Upper lobe of left lung (tissue), 6 donors: ENCODE results near the gene CFAP73. TPM values are rescaled to one million over a fixed set of nuclear protein-coding genes. Genes with fewer than 3 reads are reported as not detected.

Source experiments
- ATAC-seq, 2 donors: fragments of 200-7000 bp; cut with Tn5 transposase; one replicate each; pipeline ENCODE4 v1.9.1; 2022; ENCODE audit warnings: mild to moderate bottlenecking in 2 of 2, moderate library complexity in 2 of 2; ENCODE audit not compliant: low FRiP score in 2 of 2
- DNase-seq, 2 donors: peaks; one replicate each; pipeline ENCODE4 v3.0.0-alpha.2; 2019 to 2020
- H3K27ac ChIP-seq, 4 donors: fragments of 200-600 bp; sonication (generic); one replicate each; pipeline ENCODE4 v1.5.1; 2016 to 2019
- H3K27me3 ChIP-seq, 4 donors: fragments of 200-600 bp; sonication (generic); one replicate each; pipeline ENCODE4 v1.5.1; 2017 to 2019
- H3K36me3 ChIP-seq, 4 donors: fragments of 200-600 bp; sonication (generic); one replicate each; pipeline ENCODE4 v1.5.1; 2016 to 2019
- H3K4me1 ChIP-seq, 4 donors: fragments of 200-600 bp; sonication (generic); one replicate each; pipeline ENCODE4 v1.5.1; 2018 to 2019
- H3K4me3 ChIP-seq, 4 donors: fragments of 200-600 bp; sonication (generic); one replicate each; pipeline ENCODE4 v1.5.1; 2017 to 2019; ENCODE audit warnings: mild to moderate bottlenecking in 2 of 4, moderate library complexity in 1 of 4
- H3K9me3 ChIP-seq, 4 donors: fragments of 200-600 bp; sonication (generic); one replicate each; pipeline ENCODE4 v1.5.1; 2018 to 2019
- CTCF ChIP-seq, 6 experiments: fragments of 450-650 bp in 4 of 6; fragments of 200-600 bp in 2 of 6; sonication (generic) in 2 of 6; IDR thresholded peaks; one replicate each; pipeline ENCODE4 v1.5.1; 2016 to 2019; ENCODE audit warnings: antibody characterized with exemption in 6 of 6
- EP300 ChIP-seq, 4 donors: sonication (generic); formaldehyde crosslinking; IDR thresholded peaks; one replicate each; pipeline ENCODE4 v1.5.1; 2017; ENCODE audit warnings: antibody characterized with exemption in 4 of 4, control low read depth in 2 of 4
- POLR2A ChIP-seq, 4 donors: fragments of 450-650 bp; IDR thresholded peaks; one replicate each; pipeline ENCODE4 v1.5.1; 2016 to 2017; ENCODE audit warnings: antibody characterized with exemption in 4 of 4, mild to moderate bottlenecking in 2 of 4
- POLR2AphosphoS5 ChIP-seq, 2 donors: sonication (generic); formaldehyde crosslinking; IDR thresholded peaks; one replicate each; pipeline ENCODE4 v1.5.1; 2017; ENCODE audit warnings: antibody characterized with exemption in 2 of 2
- WGBS, 2 donors: methylation state at CpG; one replicate each; pipeline ENCODE4 v1.1.5; 2017 to 2018; 5-methylcytosine and 5-hydroxymethylcytosine counted together
- total RNA-seq, 6 donors: library from RNA; depleted of rRNA in 4 of 6; stranded (reverse); fragments of >200 nt in 4 of 6; gene quantifications; one replicate each; pipeline versions ENCODE4 v1.1.0 to v1.2.1, GENCODE V29; 2016 to 2021
- donor health status: DM: no; HTN: no; CAD: no; lungs with moderate emphysema.
- donor health status: DM: no; HTN: yes; CAD: no; lungs with severe emphysema.

CFAP73 gene
- total RNA-seq, 6 donors from 2014 or later, result 0.97 to 34.1 (median 15.4) TPM

DNA sequence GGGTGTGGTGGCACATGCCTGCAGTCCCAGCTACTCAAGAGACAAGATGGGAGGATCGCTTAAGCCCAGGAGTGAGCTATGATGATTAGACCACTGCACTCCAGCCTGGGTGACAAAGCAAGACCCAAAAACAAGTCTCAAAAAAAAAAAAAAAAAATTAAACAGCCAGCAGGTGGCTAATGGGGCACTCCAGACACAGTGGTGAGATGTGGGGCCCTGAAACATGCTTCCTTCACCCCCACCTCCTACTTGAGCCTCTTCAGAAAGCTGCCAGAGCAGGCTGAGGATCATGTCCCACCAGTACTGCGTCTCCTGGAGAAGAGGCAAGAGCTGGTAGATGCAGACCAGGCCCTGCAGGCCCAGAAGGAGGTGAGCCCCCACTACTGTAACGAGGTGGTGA lies 2.1 kb downstream of the CFAP73 start:
- H3K36me3 ChIP-seq, result no peaks in the 10 kb centered on the region
- peaks cover 12 to 34% (median 18%) of the 10 kb centered on the region in 4 donors for H3K4me1 ChIP-seq
- WGBS, 2 donors, result 74 to 86% methylated on average over 3 of the region's 3 CpGs
- H3K27ac ChIP-seq, result no peak overlapping the region
- DNase-seq (no peak), ATAC-seq (no peak)
- TF ChIP-seq POLR2A (IDR thresholded peaks at IDR 0.05), result no peak
- TF ChIP-seq EP300 (IDR thresholded peaks at IDR 0.05), result no peak
- TF ChIP-seq CTCF (IDR thresholded peaks at IDR 0.05), result no peak
- TF ChIP-seq POLR2AphosphoS5 (IDR thresholded peaks at IDR 0.05), result no peak
- no peak overlapping the region for H3K4me3 ChIP-seq
- peaks cover 0 to 3% (median 0%) of the 10 kb centered on the region in 4 donors for H3K9me3 ChIP-seq
- peaks cover 0 to 40% (median 15%) of the 10 kb centered on the region in 4 donors for H3K27me3 ChIP-seq

DNA sequence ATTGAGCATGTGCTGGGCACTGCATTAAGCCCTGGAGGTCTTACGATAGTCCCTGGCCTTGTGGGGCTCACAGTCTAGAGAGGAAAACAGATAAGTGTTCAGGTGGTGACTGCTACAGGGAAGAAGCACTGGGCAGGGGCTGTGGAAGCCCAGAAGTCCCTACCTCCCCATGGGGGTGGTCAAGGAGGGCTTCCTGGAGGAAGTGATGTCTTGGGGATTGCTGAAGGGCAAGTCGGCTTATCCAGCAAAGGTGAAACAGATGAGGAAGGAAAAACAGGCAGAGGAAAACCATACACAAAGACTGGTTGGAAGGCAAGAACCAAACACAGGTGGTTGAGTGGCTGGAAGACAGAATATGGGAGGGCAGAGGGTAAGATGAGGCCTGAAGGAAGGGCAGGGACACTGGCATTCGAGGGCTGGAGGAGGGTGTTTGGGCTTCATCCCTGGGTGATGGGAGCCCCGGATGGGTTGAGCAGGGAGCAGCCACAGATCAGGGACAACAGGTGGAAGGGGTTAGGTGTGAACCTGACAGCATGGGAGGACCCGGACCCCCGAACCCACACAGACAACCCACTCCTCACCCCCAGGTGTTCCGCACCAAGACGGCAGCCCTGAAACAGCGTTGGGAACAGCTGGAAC lies 2.8 kb downstream of the CFAP73 start:
- 25 to 35% methylated on average over 7 to 9 of the region's 9 CpGs for WGBS, 2 donors
- peaks cover 0 to 3% (median 0%) of the 10 kb centered on the region in 4 donors for H3K36me3 ChIP-seq
- H3K27ac ChIP-seq, result no peak overlapping the region

DNA sequence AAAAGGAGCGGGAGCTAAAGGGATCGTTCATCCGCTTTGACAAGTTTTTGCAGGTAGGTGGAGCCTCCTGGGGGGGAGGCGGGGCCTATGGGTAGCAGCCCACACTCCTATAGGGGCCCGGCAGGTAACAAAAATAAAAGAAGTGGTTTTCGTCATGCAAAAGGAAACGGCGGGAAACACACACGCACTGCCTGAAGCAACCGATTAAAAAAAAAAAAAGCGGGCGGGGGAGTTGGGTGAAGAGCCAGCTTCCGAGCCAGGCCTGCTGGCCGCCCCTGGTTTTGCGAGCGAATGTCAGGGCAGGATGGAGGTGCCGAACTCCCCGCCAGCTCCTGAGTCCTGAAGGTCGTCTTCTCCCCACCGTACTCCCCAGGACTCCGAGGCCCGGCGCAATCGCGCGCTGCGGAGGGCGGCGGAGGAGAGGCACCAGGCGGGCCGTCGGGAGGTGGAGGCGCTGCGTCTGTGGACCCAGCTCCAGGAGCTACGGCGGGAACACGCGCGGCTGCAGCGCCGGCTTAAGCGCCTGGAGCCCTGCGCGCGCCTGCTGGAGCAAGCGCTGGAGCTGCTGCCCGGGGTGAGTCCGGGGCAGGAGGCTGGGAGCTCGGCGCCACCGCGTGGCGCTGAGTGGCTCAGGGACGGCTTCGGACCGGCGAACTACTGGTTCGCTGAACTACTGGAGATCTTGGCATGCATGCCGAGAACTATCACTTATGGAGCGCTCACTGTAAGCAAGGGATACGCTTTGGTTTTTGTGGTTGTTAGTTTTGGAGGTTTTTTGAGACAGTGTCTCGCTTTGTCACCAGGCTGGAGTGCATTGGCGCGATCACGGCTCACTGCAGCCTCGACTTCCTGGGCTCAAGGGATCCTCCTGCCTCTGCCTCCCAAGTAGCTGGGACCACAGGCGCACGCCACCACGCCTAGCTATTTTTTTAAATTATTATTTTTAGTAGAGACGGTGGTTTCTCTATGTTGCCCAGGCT lies 3.6 kb downstream of the CFAP73 start:
- 16 to 18% methylated on average over 28 to 33 of the region's 70 CpGs for WGBS, 2 donors

More for the DNA sequence above, 2.8 kb downstream of the CFAP73 start:
- ATAC-seq, result no peak
- Histone ChIP-seq H3K4me1 (peaks cover 12 to 34% (median 18%) of the 10 kb centered on the region in 4 donors), H3K9me3 (no peaks in the 10 kb centered on the region), H3K4me3 (peak overlapping the region in 2 of 4 donors; percentile 49), H3K27me3 (peaks cover 0 to 40% (median 15%) of the 10 kb centered on the region in 4 donors)
- DNase-seq, result no peak
- no peak for TF ChIP-seq POLR2A (IDR thresholded peaks at IDR 0.05)
- no peak for TF ChIP-seq EP300 (IDR thresholded peaks at IDR 0.05)
- no peak for TF ChIP-seq CTCF (IDR thresholded peaks at IDR 0.05)
- no peak for TF ChIP-seq POLR2AphosphoS5 (IDR thresholded peaks at IDR 0.05)

More for the DNA sequence above, 3.6 kb downstream of the CFAP73 start:
- Histone ChIP-seq H3K36me3 (peaks cover 0 to 11% (median 7%) of the 10 kb centered on the region in 4 donors), H3K4me3 (peak overlapping the region in 3 of 4 donors; percentile 35 to 49 (median 49)), H3K9me3 (no peaks in the 10 kb centered on the region), H3K4me1 (peaks cover 12 to 34% (median 18%) of the 10 kb centered on the region in 4 donors), H3K27me3 (peaks cover 0 to 40% (median 15%) of the 10 kb centered on the region in 4 donors), H3K27ac (no peak overlapping the region)
- TF ChIP-seq POLR2A (IDR thresholded peaks at IDR 0.05) (no peak), EP300 (IDR thresholded peaks at IDR 0.05) (no peak), CTCF (IDR thresholded peaks at IDR 0.05) (peak in 5 of 6 experiments; percentile 12 to 58 (median 48))
- peak; percentile 72 to 88 for ATAC-seq
- DNase-seq, result peak; percentile 65 to 93
